ENCODE measurements around the gene MED4.

MED4 gene

GRCh38 chr13:48121733-48122132 lies 26.8 kb upstream of the MED4 start:
- no peak overlapping the region for H3K27ac ChIP-seq (ENCODE audit: low read length)
- no peak overlapping the region for H3K4me3 ChIP-seq (ENCODE audit: low read length)
- no peak overlapping the region for H3K4me2 ChIP-seq (ENCODE audit: low read depth, low read length)
- no peak overlapping the region for H2AFZ ChIP-seq (ENCODE audit: low read length)
- H4K20me1 ChIP-seq (ENCODE audit: insufficient read depth, low read length), result no peaks in the 10 kb centered on the region
- no peaks in the 10 kb centered on the region for H3F3A ChIP-seq (ENCODE audit: insufficient read depth, low read length)
- no peaks in the 10 kb centered on the region for H3K9me2 ChIP-seq (replicated peaks; ENCODE audit: insufficient read depth, low read length)
- H3K9ac ChIP-seq (ENCODE audit: low read length), result no peak overlapping the region
- H3K27me3 ChIP-seq (replicated peaks; ENCODE audit: insufficient read depth, low read length), result no peaks in the 10 kb centered on the region
- H3K4me1 ChIP-seq (ENCODE audit: low read length), result no peaks in the 10 kb centered on the region
- no peaks in the 10 kb centered on the region for H3K79me2 ChIP-seq (ENCODE audit: low read length)
- no peaks in the 10 kb centered on the region for H3K36me3 ChIP-seq (replicated peaks; ENCODE audit: insufficient read depth, low read length)
- no peak for TF ChIP-seq EZH2phosphoT487 (IDR thresholded peaks at IDR 0.05; ENCODE audit: low read length)
- TF ChIP-seq CTCF (IDR thresholded peaks at IDR 0.05; ENCODE audit: low read length), result no peak
- no peak for TF ChIP-seq EZH2 (optimal IDR thresholded peaks at IDR 0.05; ENCODE audit: low read depth, low read length)
- no peaks in the 10 kb centered on the region for H3K9me3 ChIP-seq (replicated peaks; ENCODE audit: insufficient read depth, low read length)
- no peak for DNase-seq

- Histone ChIP-seq H2AFZ (ENCODE audit: low read length) (no peak overlapping the region), H3K27ac (ENCODE audit: low read length) (no peak overlapping the region), H3K36me3 (replicated peaks; ENCODE audit: insufficient read depth, low read length) (no peaks in the 10 kb centered on the region), H3K9me2 (replicated peaks; ENCODE audit: insufficient read depth, low read length) (no peaks in the 10 kb centered on the region), H3K4me2 (ENCODE audit: low read depth, low read length) (no peak overlapping the region), H3K9ac (ENCODE audit: low read length) (no peak overlapping the region), H3F3A (ENCODE audit: insufficient read depth, low read length) (no peaks in the 10 kb centered on the region), H3K79me2 (ENCODE audit: low read length) (no peaks in the 10 kb centered on the region), H3K4me3 (ENCODE audit: low read length) (no peak overlapping the region), H3K27me3 (replicated peaks; ENCODE audit: insufficient read depth, low read length) (no peaks in the 10 kb centered on the region), H3K4me1 (ENCODE audit: low read length) (no peaks in the 10 kb centered on the region), H3K9me3 (replicated peaks; ENCODE audit: insufficient read depth, low read length) (no peaks in the 10 kb centered on the region), H4K20me1 (ENCODE audit: insufficient read depth, low read length) (no peaks in the 10 kb centered on the region)
- no peak for TF ChIP-seq EZH2 (optimal IDR thresholded peaks at IDR 0.05; ENCODE audit: low read depth, low read length)
- TF ChIP-seq EZH2phosphoT487 (IDR thresholded peaks at IDR 0.05; ENCODE audit: low read length), result no peak
- no peak for TF ChIP-seq CTCF (IDR thresholded peaks at IDR 0.05; ENCODE audit: low read length)
- no peak for DNase-seq
These were observed 25.3 kb upstream of the MED4 start for GRCh38 chr13:48120241-48120640.

- H3K4me2 ChIP-seq (ENCODE audit: low read depth, low read length), result no peak overlapping the region
- H3K27me3 ChIP-seq (replicated peaks; ENCODE audit: insufficient read depth, low read length), result no peaks in the 10 kb centered on the region
- TF ChIP-seq EZH2phosphoT487 (IDR thresholded peaks at IDR 0.05; ENCODE audit: low read length) (no peak), EZH2 (optimal IDR thresholded peaks at IDR 0.05; ENCODE audit: low read depth, low read length) (no peak), CTCF (IDR thresholded peaks at IDR 0.05; ENCODE audit: low read length) (no peak)
- no peak overlapping the region for H3K9ac ChIP-seq (ENCODE audit: low read length)
- H3K4me1 ChIP-seq (ENCODE audit: low read length), result no peaks in the 10 kb centered on the region
- no peaks in the 10 kb centered on the region for H3K36me3 ChIP-seq (replicated peaks; ENCODE audit: insufficient read depth, low read length)
- no peaks in the 10 kb centered on the region for H3F3A ChIP-seq (ENCODE audit: insufficient read depth, low read length)
- no peak overlapping the region for H3K4me3 ChIP-seq (ENCODE audit: low read length)
- H3K27ac ChIP-seq (ENCODE audit: low read length), result no peak overlapping the region
- no peak overlapping the region for H2AFZ ChIP-seq (ENCODE audit: low read length)
- H3K9me3 ChIP-seq (replicated peaks; ENCODE audit: insufficient read depth, low read length), result no peaks in the 10 kb centered on the region
- no peaks in the 10 kb centered on the region for H3K9me2 ChIP-seq (replicated peaks; ENCODE audit: insufficient read depth, low read length)
- DNase-seq, result no peak
- no peaks in the 10 kb centered on the region for H4K20me1 ChIP-seq (ENCODE audit: insufficient read depth, low read length)
- no peaks in the 10 kb centered on the region for H3K79me2 ChIP-seq (ENCODE audit: low read length)
These were observed 23.1 kb upstream of the MED4 start for GRCh38 chr13:48118030-48118429.

All from MM.1S (cell line).